Glutamatergic neuron (in vitro differentiated cells): ENCODE results near the gene KCNQ1. TPM values are rescaled to one million over a fixed set of nuclear protein-coding genes. Genes with fewer than 3 reads are reported as not detected.

ENCODE experiments used
- DNase-seq: peaks from one replicate; pipeline ENCODE4 v3.0.0; 2022
- H3K27ac Mint-ChIP-seq: one replicate; pipeline ENCODE4 v1.8.0; 2020; ENCODE audit warnings: mild to moderate bottlenecking, mixed read lengths, inconsistent platforms; ENCODE audit not compliant: unreplicated experiment
- H3K27me3 Mint-ChIP-seq: one replicate; pipeline ENCODE4 v1.8.0; 2020; ENCODE audit warnings: mild to moderate bottlenecking, moderate library complexity, mixed read lengths, inconsistent platforms; ENCODE audit not compliant: unreplicated experiment
- H3K36me3 Mint-ChIP-seq: one replicate; pipeline ENCODE4 v1.8.0; 2020; ENCODE audit warnings: mild to moderate bottlenecking, mixed read lengths, inconsistent platforms; ENCODE audit not compliant: unreplicated experiment
- H3K4me1 Mint-ChIP-seq: one replicate; pipeline ENCODE4 v1.8.0; 2020; ENCODE audit warnings: mild to moderate bottlenecking, low read depth, mixed read lengths, inconsistent platforms; ENCODE audit not compliant: unreplicated experiment
- H3K4me3 Mint-ChIP-seq: one replicate; pipeline ENCODE4 v1.8.0; 2020; ENCODE audit warnings: mild to moderate bottlenecking, mixed read lengths, inconsistent platforms; ENCODE audit not compliant: unreplicated experiment
- H3K9me3 Mint-ChIP-seq: one replicate; pipeline ENCODE4 v1.8.0; 2020; ENCODE audit warnings: mild to moderate bottlenecking, moderate library complexity, mixed read lengths, inconsistent platforms; ENCODE audit not compliant: unreplicated experiment
- CTCF ChIP-seq: fragments of 200-600 bp; sonication (generic); IDR thresholded peaks from one replicate; pipeline ENCODE4 v1.5.0; 2021; ENCODE audit not compliant: partially characterized antibody, unreplicated experiment
- total RNA-seq: library from RNA; stranded (reverse); fragmentation: NEBNext Ultra II Directional; extraction: Animal tissue kit (Norgen Biotek cat#: 25700); gene quantifications from one replicate; pipeline ENCODE4 v1.2.1, GENCODE V29; 2021; ENCODE audit not compliant: unreplicated experiment

KCNQ1 gene
- total RNA-seq, 1 donor from 2014 or later, result 0.44 TPM

GRCh38 chr11:2580061-2580421, 135.2 kb downstream of the KCNQ1 start:
- H3K9me3 Mint-ChIP-seq, result no peaks in the 10 kb centered on the region
- no peaks in the 10 kb centered on the region for H3K36me3 Mint-ChIP-seq
- no peak for TF ChIP-seq CTCF
- H3K4me3 Mint-ChIP-seq, result no peak overlapping the region
- no peaks in the 10 kb centered on the region for H3K27me3 Mint-ChIP-seq
- DNase-seq, result peak; percentile 13
- H3K4me1 Mint-ChIP-seq, result no peaks in the 10 kb centered on the region
- no peak overlapping the region for H3K27ac Mint-ChIP-seq

- no peak overlapping the region for H3K27ac Mint-ChIP-seq
- H3K4me1 Mint-ChIP-seq, result no peaks in the 10 kb centered on the region
- H3K4me3 Mint-ChIP-seq, result no peak overlapping the region
- no peak for TF ChIP-seq CTCF
- H3K9me3 Mint-ChIP-seq, result no peaks in the 10 kb centered on the region
- peak; percentile 13 for DNase-seq
- H3K36me3 Mint-ChIP-seq, result no peaks in the 10 kb centered on the region
- no peaks in the 10 kb centered on the region for H3K27me3 Mint-ChIP-seq
Measured at GRCh38 chr11:2580571-2581001, 135.8 kb downstream of the KCNQ1 start.

- Mint-ChIP-seq H3K27ac (no peak overlapping the region), H3K4me3 (no peak overlapping the region), H3K4me1 (no peaks in the 10 kb centered on the region), H3K36me3 (no peaks in the 10 kb centered on the region), H3K9me3 (no peaks in the 10 kb centered on the region), H3K27me3 (no peaks in the 10 kb centered on the region)
- peak; percentile 8 for DNase-seq
- no peak for TF ChIP-seq CTCF
Measured at GRCh38 chr11:2581151-2581930, 136.5 kb downstream of the KCNQ1 start.

- H3K27ac Mint-ChIP-seq, result no peak overlapping the region
- peak; percentile 15 for DNase-seq
- no peaks in the 10 kb centered on the region for H3K9me3 Mint-ChIP-seq
- H3K4me3 Mint-ChIP-seq, result no peak overlapping the region
- no peaks in the 10 kb centered on the region for H3K36me3 Mint-ChIP-seq
- no peak for TF ChIP-seq CTCF
- no peaks in the 10 kb centered on the region for H3K27me3 Mint-ChIP-seq
- H3K4me1 Mint-ChIP-seq, result no peaks in the 10 kb centered on the region
Measured at GRCh38 chr11:2581931-2582350, 137.1 kb downstream of the KCNQ1 start.

- Mint-ChIP-seq H3K27me3 (no peaks in the 10 kb centered on the region), H3K27ac (no peak overlapping the region)
Measured at GRCh38 chr11:2582351-2582945, 137.6 kb downstream of the KCNQ1 start.

More at GRCh38 chr11:2582351-2582945, 137.6 kb downstream of the KCNQ1 start:
- DNase-seq, result peak; percentile 15
- no peak for TF ChIP-seq CTCF
- H3K36me3 Mint-ChIP-seq, result no peaks in the 10 kb centered on the region
- no peaks in the 10 kb centered on the region for H3K4me1 Mint-ChIP-seq
- H3K9me3 Mint-ChIP-seq, result no peaks in the 10 kb centered on the region
- no peak overlapping the region for H3K4me3 Mint-ChIP-seq
